ENCODE measurements around the gene MYH16. TPM values are rescaled to one million over a fixed set of nuclear protein-coding genes. Genes with fewer than 3 reads are reported as not detected.

Gene MYH16
- not detected in 2 replicates for total RNA-seq

GRCh38 chr7:99272476-99273045 lies at the start of gene MYH16:
Gene MYH16 (plus strand): TSS chr7:99272839.

GRCh38 chr7:99325592-99326407 lies 53.2 kb downstream of the MYH16 start, which contains the start of gene ARPC1A:
Gene ARPC1A (plus strand): TSS chr7:99325898. CDS start chr7:99333354, 7,456 bp downstream.

Other genes starting within 250 kb of the MYH16 start
- 14.4 and 15.5 TPM in 2 replicates for gene SMURF1, start 128.7 kb upstream of the MYH16 start, total RNA-seq
- gene KPNA7, start 64.7 kb upstream of the MYH16 start, total RNA-seq: not detected in 2 replicates
- 174 and 198 TPM in 2 replicates for gene ARPC1A, start 53.1 kb downstream of the MYH16 start, total RNA-seq
- gene ARPC1B, start 101.9 kb downstream of the MYH16 start, total RNA-seq: 262 and 273 TPM in 2 replicates
- gene PDAP1, start 135.8 kb downstream of the MYH16 start, total RNA-seq: 73.5 and 93.5 TPM in 2 replicates
- gene BUD31, start 136.1 kb downstream of the MYH16 start, total RNA-seq: 95.1 and 129 TPM in 2 replicates
- 3.8 and 8.6 TPM in 2 replicates for gene PTCD1, start 166.0 kb downstream of the MYH16 start, total RNA-seq
- 19.1 and 26.0 TPM in 2 replicates for gene CPSF4, start 166.1 kb downstream of the MYH16 start, total RNA-seq
- 3,196 and 5,196 TPM in 2 replicates for gene ATP5MF, start 193.3 kb downstream of the MYH16 start, total RNA-seq
- gene ZNF789, start 200.1 kb downstream of the MYH16 start, total RNA-seq: 1.9 and 4.0 TPM in 2 replicates
- gene ZNF394, start 227.4 kb downstream of the MYH16 start, total RNA-seq: 17.3 and 22.9 TPM in 2 replicates
- 7.5 and 9.2 TPM in 2 replicates for gene ZKSCAN5, start 231.8 kb downstream of the MYH16 start, total RNA-seq